ENCODE results near the gene SHISAL2A.

DNA sequence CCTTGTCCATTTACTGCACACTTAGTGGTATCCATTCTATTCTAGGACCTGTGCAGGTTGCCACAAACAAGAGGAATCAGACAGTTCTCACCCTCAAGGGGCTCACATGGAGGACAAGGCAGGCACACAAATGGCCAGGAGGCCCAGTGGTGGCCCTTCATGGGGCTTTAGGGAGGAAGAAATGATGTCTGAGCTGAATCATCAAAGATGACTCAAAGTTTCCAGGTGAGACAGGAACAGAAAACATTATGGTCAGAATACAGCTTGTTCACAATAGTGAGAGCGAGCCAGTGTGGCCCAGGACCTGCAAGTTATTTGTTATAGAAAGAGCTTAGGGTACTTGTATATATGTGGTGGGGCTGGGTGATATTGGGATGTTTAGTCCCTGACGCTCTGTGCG, 26.4 kb downstream of the SHISAL2A start:
- TF ChIP-seq, protein P1, sequence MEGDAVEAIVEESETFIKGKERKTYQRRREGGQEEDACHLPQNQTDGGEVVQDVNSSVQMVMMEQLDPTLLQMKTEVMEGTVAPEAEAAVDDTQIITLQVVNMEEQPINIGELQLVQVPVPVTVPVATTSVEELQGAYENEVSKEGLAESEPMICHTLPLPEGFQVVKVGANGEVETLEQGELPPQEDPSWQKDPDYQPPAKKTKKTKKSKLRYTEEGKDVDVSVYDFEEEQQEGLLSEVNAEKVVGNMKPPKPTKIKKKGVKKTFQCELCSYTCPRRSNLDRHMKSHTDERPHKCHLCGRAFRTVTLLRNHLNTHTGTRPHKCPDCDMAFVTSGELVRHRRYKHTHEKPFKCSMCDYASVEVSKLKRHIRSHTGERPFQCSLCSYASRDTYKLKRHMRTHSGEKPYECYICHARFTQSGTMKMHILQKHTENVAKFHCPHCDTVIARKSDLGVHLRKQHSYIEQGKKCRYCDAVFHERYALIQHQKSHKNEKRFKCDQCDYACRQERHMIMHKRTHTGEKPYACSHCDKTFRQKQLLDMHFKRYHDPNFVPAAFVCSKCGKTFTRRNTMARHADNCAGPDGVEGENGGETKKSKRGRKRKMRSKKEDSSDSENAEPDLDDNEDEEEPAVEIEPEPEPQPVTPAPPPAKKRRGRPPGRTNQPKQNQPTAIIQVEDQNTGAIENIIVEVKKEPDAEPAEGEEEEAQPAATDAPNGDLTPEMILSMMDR (conservative IDR thresholded peaks at IDR 0.05; ENCODE audit: low read depth, low read length) = no peak
- TF ChIP-seq SMC3 (IDR thresholded peaks at IDR 0.05; ENCODE audit: low read depth, low read length) (no peak), POLR2A (IDR thresholded peaks at IDR 0.05; ENCODE audit: low read depth, low read length) (no peak), BHLHE40 (IDR thresholded peaks at IDR 0.05; ENCODE audit: low read depth, low read length) (no peak)
